Thoracic aorta (tissue), 2 donors: ENCODE measurements around the gene PCDH8. TPM values are rescaled to one million over a fixed set of nuclear protein-coding genes. Genes with fewer than 3 reads are reported as not detected.

ENCODE experiments used
- ATAC-seq: fragments of 150-250 bp; one replicate; pipeline ENCODE4 v1.8.0; 2017; ENCODE audit warnings: low read depth; ENCODE audit not compliant: insufficient number of reproducible peaks, low FRiP score
- DNase-seq: peaks from one replicate; pipeline ENCODE4 v3.0.0-alpha.2; 2020; ENCODE audit warnings: low spot score
- H3K27ac ChIP-seq, 2 donors: fragments of 200-600 bp; sonication (generic); 1 replicate in 1 of 2; 2 replicates in 1 of 2; pipeline ENCODE4 v1.5.1; 2016; ENCODE audit warnings: mild to moderate bottlenecking in 2 of 2, moderate library complexity in 2 of 2
- H3K27me3 ChIP-seq: fragments of 200-600 bp; sonication (generic); replicated peaks from 2 replicates; pipeline ENCODE4 v1.6.0; 2016; ENCODE audit warnings: mild to moderate bottlenecking; ENCODE audit not compliant: insufficient read depth
- H3K36me3 ChIP-seq: fragments of 200-600 bp; sonication (generic); one replicate; pipeline ENCODE4 v1.5.1; 2016
- H3K4me1 ChIP-seq, 2 donors: fragments of 200-600 bp; sonication (generic); 1 replicate in 1 of 2; 2 replicates in 1 of 2; pipeline versions ENCODE4 v1.5.1 to v1.6.0; 2016; ENCODE audit warnings: low read depth in 2 of 2, mild to moderate bottlenecking in 1 of 2; ENCODE audit not compliant: control insufficient read depth in 1 of 2
- H3K4me3 ChIP-seq: fragments of 200-600 bp; sonication (generic); 2 replicates; pipeline ENCODE4 v1.5.1; 2016; ENCODE audit warnings: mild to moderate bottlenecking
- H3K9me3 ChIP-seq: fragments of 200-600 bp; sonication (generic); 2 replicates; pipeline ENCODE4 v1.5.1; 2016
- CTCF ChIP-seq: fragments of 200-600 bp; sonication (generic); IDR thresholded peaks from one replicate; pipeline ENCODE4 v1.5.1; 2019; ENCODE audit warnings: antibody characterized with exemption
- total RNA-seq, 2 donors: library from RNA; depleted of rRNA; stranded (reverse); fragments of >200 nt; gene quantifications; one replicate each; pipeline versions ENCODE4 v1.1.0 to v1.2.3, GENCODE V29; 2016

PCDH8 gene
- total RNA-seq, 2 donors from 2014 or later, result not detected

GRCh38 chr13:52879950-52880741, 31.7 kb upstream of the PCDH8 start:
- TF ChIP-seq CTCF, result no peak
- Histone ChIP-seq H3K36me3 (no peaks in the 10 kb centered on the region), H3K27me3 (no peaks in the 10 kb centered on the region), H3K27ac (no peak overlapping the region), H3K4me3 (no peak overlapping the region), H3K4me1 (peaks cover 9 to 44% of the 10 kb centered on the region in 2 donors), H3K9me3 (peaks cover 6% of the 10 kb centered on the region)
- DNase-seq, result no peak
- ATAC-seq, result no peak

GRCh38 chr13:52878831-52879230, 30.4 kb upstream of the PCDH8 start:
- Histone ChIP-seq H3K27me3 (no peaks in the 10 kb centered on the region), H3K36me3 (no peaks in the 10 kb centered on the region), H3K4me1 (peaks cover 6 to 31% of the 10 kb centered on the region in 2 donors), H3K27ac (no peak overlapping the region), H3K4me3 (no peak overlapping the region), H3K9me3 (peaks cover 14% of the 10 kb centered on the region)
- DNase-seq, result no peak
- no peak for ATAC-seq
- TF ChIP-seq CTCF, result no peak

DNA sequence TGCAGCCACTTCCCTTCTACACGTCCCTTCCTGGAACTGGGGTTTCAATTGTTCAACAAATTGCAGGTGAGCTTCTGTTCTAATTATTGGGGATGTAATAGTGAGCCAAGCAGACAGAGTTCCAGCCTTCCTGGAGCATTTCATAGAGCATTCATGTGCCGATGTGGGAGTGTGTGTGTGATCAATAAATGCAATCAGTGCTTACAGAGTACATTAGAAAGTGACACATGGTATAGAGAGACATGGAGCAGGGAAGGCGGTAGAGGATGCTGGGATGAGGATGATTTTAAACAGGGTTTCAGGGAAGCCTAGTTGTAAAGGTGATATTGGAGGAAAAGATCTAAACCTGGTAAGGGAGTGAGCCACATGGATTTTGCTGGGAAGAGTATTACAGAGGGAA, 21.7 kb upstream of the PCDH8 start:
- H3K36me3 ChIP-seq, result no peaks in the 10 kb centered on the region
- no peak overlapping the region for H3K4me3 ChIP-seq
- H3K27ac ChIP-seq, result no peak overlapping the region
- no peak for TF ChIP-seq CTCF
- H3K9me3 ChIP-seq, result peaks cover 8% of the 10 kb centered on the region
- no peaks in the 10 kb centered on the region for H3K4me1 ChIP-seq
- ATAC-seq, result no peak
- no peaks in the 10 kb centered on the region for H3K27me3 ChIP-seq
- no peak for DNase-seq

- no peaks in the 10 kb centered on the region for H3K36me3 ChIP-seq
- no peaks in the 10 kb centered on the region for H3K4me1 ChIP-seq
- no peaks in the 10 kb centered on the region for H3K27me3 ChIP-seq
- no peak overlapping the region for H3K27ac ChIP-seq
- DNase-seq (no peak), ATAC-seq (no peak)
- H3K4me3 ChIP-seq, result no peak overlapping the region
- TF ChIP-seq CTCF, result no peak
- H3K9me3 ChIP-seq, result peaks cover 5% of the 10 kb centered on the region
Observed at GRCh38 chr13:52869621-52870020, 21.2 kb upstream of the PCDH8 start.

GRCh38 chr13:52869050-52869449, 20.6 kb upstream of the PCDH8 start:
- H3K4me3 ChIP-seq, result no peak overlapping the region
- no peak overlapping the region for H3K27ac ChIP-seq
- H3K27me3 ChIP-seq, result no peaks in the 10 kb centered on the region
- peaks cover under 1% of the 10 kb centered on the region for H3K9me3 ChIP-seq
- ATAC-seq (no peak), DNase-seq (no peak)
- H3K36me3 ChIP-seq, result no peaks in the 10 kb centered on the region
- no peaks in the 10 kb centered on the region for H3K4me1 ChIP-seq
- no peak for TF ChIP-seq CTCF
